ENCODE results near the gene RPS10. TPM values are rescaled to one million over a fixed set of nuclear protein-coding genes. Genes with fewer than 3 reads are reported as not detected.

Gene RPS10
- total RNA-seq, 1 experiment from 2014 or later: 1,363 TPM

DNA sequence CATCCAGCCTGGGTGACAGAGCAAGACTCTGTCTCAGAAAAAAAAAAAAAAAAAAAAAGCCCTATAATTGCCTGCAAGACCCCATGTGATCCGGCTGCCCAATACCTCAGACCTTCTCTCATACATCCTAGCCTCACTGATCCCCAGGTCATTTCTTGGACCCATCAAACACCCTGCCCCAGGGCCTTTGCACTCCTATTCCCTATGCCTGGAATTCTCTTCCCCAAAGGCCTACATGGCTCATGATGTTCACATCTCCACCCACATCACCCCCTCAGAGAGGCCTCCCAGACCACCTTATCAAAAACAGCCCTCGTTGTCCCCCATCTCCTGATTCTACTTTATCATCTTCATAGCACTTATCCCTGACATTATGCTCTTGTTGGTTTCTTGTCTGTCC is 48.9 kb upstream of the RPS10 start:
- no peaks in the 10 kb centered on the region for H3K36me3 ChIP-seq (ENCODE audit: control insufficient read depth, insufficient read depth, low read length)
- intact Hi-C loops (cut with micrococcal nuclease; ENCODE audit: unreplicated experiment): no loop called here
- no peaks in the 10 kb centered on the region for H3K4me1 ChIP-seq (ENCODE audit: control insufficient read depth, insufficient read depth, low read length)
- ChIA-PET CTCF (no interaction called here), POLR2A (no interaction called here)
- H3K4me3 ChIP-seq (ENCODE audit: low read depth in 2 of 2, low read length in 2 of 2): no peak overlapping the region
- TF ChIP-seq POLR2AphosphoS5 (IDR thresholded peaks at IDR 0.05; ENCODE audit: low read depth, low read length): no peak
- TF ChIP-seq, protein P1, sequence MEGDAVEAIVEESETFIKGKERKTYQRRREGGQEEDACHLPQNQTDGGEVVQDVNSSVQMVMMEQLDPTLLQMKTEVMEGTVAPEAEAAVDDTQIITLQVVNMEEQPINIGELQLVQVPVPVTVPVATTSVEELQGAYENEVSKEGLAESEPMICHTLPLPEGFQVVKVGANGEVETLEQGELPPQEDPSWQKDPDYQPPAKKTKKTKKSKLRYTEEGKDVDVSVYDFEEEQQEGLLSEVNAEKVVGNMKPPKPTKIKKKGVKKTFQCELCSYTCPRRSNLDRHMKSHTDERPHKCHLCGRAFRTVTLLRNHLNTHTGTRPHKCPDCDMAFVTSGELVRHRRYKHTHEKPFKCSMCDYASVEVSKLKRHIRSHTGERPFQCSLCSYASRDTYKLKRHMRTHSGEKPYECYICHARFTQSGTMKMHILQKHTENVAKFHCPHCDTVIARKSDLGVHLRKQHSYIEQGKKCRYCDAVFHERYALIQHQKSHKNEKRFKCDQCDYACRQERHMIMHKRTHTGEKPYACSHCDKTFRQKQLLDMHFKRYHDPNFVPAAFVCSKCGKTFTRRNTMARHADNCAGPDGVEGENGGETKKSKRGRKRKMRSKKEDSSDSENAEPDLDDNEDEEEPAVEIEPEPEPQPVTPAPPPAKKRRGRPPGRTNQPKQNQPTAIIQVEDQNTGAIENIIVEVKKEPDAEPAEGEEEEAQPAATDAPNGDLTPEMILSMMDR (IDR thresholded peaks at IDR 0.05): no peak
- no peak for TF ChIP-seq TCF7L2 (IDR thresholded peaks at IDR 0.05; ENCODE audit: low read depth, low read length)
- TF ChIP-seq SIN3A (IDR thresholded peaks at IDR 0.05; ENCODE audit: borderline replicate concordance, insufficient read depth, low read depth, low read length): no peak
- TF ChIP-seq, protein P2, sequence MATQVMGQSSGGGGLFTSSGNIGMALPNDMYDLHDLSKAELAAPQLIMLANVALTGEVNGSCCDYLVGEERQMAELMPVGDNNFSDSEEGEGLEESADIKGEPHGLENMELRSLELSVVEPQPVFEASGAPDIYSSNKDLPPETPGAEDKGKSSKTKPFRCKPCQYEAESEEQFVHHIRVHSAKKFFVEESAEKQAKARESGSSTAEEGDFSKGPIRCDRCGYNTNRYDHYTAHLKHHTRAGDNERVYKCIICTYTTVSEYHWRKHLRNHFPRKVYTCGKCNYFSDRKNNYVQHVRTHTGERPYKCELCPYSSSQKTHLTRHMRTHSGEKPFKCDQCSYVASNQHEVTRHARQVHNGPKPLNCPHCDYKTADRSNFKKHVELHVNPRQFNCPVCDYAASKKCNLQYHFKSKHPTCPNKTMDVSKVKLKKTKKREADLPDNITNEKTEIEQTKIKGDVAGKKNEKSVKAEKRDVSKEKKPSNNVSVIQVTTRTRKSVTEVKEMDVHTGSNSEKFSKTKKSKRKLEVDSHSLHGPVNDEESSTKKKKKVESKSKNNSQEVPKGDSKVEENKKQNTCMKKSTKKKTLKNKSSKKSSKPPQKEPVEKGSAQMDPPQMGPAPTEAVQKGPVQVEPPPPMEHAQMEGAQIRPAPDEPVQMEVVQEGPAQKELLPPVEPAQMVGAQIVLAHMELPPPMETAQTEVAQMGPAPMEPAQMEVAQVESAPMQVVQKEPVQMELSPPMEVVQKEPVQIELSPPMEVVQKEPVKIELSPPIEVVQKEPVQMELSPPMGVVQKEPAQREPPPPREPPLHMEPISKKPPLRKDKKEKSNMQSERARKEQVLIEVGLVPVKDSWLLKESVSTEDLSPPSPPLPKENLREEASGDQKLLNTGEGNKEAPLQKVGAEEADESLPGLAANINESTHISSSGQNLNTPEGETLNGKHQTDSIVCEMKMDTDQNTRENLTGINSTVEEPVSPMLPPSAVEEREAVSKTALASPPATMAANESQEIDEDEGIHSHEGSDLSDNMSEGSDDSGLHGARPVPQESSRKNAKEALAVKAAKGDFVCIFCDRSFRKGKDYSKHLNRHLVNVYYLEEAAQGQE (IDR thresholded peaks at IDR 0.05; ENCODE audit: insufficient read depth in 1 of 2, low read depth in 2 of 2, low read length in 1 of 2): no peak
- DNase-seq (ENCODE audit: low read depth, low spot score) (no peak), ATAC-seq (no peak)
- H3K9me3 ChIP-seq (ENCODE audit: control insufficient read depth, insufficient read depth, low read depth, low read length): no peaks in the 10 kb centered on the region
- BruUV-seq (replicated peaks): no TSS peak
- H3K27me3 ChIP-seq (ENCODE audit: control insufficient read depth, insufficient read depth, low read length): no peaks in the 10 kb centered on the region
- in situ Hi-C loops (cut with HindIII; ENCODE audit: low pct_unique_long_range_greater_than_20kb, low sequenced_read_pairs): no loop called here
- no peak overlapping the region for H3K27ac ChIP-seq (ENCODE audit: low read length)

DNA sequence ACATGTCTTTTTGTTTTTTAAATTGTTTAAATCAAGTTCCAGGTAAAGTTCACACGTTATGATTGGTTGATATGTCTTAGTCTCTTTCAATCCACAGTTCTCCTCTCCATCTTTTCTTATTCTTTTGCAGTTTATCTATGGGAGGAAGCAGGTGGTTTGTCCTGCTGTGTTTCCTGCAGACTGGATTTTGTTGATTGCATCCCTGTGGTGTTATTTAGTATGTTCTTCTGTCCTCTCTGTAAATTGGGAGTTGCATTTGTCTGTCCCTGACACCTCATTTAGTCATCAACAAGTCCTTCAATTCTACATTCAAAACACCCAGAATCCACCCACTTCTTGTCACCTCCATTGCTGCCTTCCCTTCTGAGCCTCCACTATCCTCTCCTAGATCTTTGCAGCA is 48.1 kb upstream of the RPS10 start:
- TF ChIP-seq POLR2AphosphoS5 (IDR thresholded peaks at IDR 0.05; ENCODE audit: low read depth, low read length) (no peak), TCF7L2 (IDR thresholded peaks at IDR 0.05; ENCODE audit: low read depth, low read length) (no peak), SIN3A (IDR thresholded peaks at IDR 0.05; ENCODE audit: borderline replicate concordance, insufficient read depth, low read depth, low read length) (no peak)
- TF ChIP-seq, protein P2 (IDR thresholded peaks at IDR 0.05; ENCODE audit: insufficient read depth in 1 of 2, low read depth in 2 of 2, low read length in 1 of 2): no peak
- TF ChIP-seq, protein P1 (IDR thresholded peaks at IDR 0.05): no peak
- H3K4me3 ChIP-seq (ENCODE audit: low read depth in 2 of 2, low read length in 2 of 2): no peak overlapping the region
- H3K36me3 ChIP-seq (ENCODE audit: control insufficient read depth, insufficient read depth, low read length): no peaks in the 10 kb centered on the region
- in situ Hi-C loops (cut with HindIII; ENCODE audit: low pct_unique_long_range_greater_than_20kb, low sequenced_read_pairs) (no loop called here), intact Hi-C loops (cut with micrococcal nuclease; ENCODE audit: unreplicated experiment) (no loop called here)
- no peak for DNase-seq (ENCODE audit: low read depth, low spot score)
- H3K27ac ChIP-seq (ENCODE audit: low read length): no peak overlapping the region
- no peak for ATAC-seq
- no peaks in the 10 kb centered on the region for H3K9me3 ChIP-seq (ENCODE audit: control insufficient read depth, insufficient read depth, low read depth, low read length)
- no TSS peak for BruUV-seq (replicated peaks)
- POLR2A ChIA-PET: no interaction called here
- CTCF ChIA-PET: no interaction called here
- H3K4me1 ChIP-seq (ENCODE audit: control insufficient read depth, insufficient read depth, low read length): no peaks in the 10 kb centered on the region
- H3K27me3 ChIP-seq (ENCODE audit: control insufficient read depth, insufficient read depth, low read length): no peaks in the 10 kb centered on the region

Measured in Panc1 (cell line).